BLaER1 treated with 17β-estradiol and CSF1 and Interleukin-3, amounts not matched to agents 10 nM and 100 nM (cell line): ENCODE data around the gene PCTP.

Experiments used
- H3K27ac ChIP-seq, 11 experiments: shearing (Covaris generic); formaldehyde crosslinking; 2 replicates each; pipeline ENCODE4 v1.8.1; 2022
- H3K27me3 ChIP-seq, 11 experiments: shearing (Covaris generic); formaldehyde crosslinking; 2 replicates each; pipeline ENCODE4 v1.8.1; 2022
- H3K36me3 ChIP-seq, 11 experiments: shearing (Covaris generic); formaldehyde crosslinking; 2 replicates each; pipeline ENCODE4 v1.8.1; 2022
- H3K4me1 ChIP-seq, 10 experiments: shearing (Covaris generic); formaldehyde crosslinking; 2 replicates each; pipeline ENCODE4 v1.8.1; 2022
- H3K4me2 ChIP-seq, 11 experiments: shearing (Covaris generic); formaldehyde crosslinking; 2 replicates each; pipeline ENCODE4 v1.8.1; 2022
- H3K4me3 ChIP-seq, 10 experiments: shearing (Covaris generic); formaldehyde crosslinking; 2 replicates each; pipeline ENCODE4 v1.8.1; 2022
- H3K9ac ChIP-seq, 11 experiments: shearing (Covaris generic); formaldehyde crosslinking; 2 replicates each; pipeline ENCODE4 v1.8.1; 2022
- H3K9me3 ChIP-seq, 11 experiments: shearing (Covaris generic); formaldehyde crosslinking; replicated peaks in 1 of 11; 2 replicates each; pipeline ENCODE4 v1.8.1; 2022
- H4K20me1 ChIP-seq, 11 experiments: shearing (Covaris generic); formaldehyde crosslinking; 2 replicates each; pipeline ENCODE4 v1.8.1; 2022
- Cebpa-rat ChIP-seq, 11 experiments: shearing (Covaris generic); IDR thresholded peaks; 2 replicates each; pipeline ENCODE4 v1.8.1; 2022

PCTP gene

DNA sequence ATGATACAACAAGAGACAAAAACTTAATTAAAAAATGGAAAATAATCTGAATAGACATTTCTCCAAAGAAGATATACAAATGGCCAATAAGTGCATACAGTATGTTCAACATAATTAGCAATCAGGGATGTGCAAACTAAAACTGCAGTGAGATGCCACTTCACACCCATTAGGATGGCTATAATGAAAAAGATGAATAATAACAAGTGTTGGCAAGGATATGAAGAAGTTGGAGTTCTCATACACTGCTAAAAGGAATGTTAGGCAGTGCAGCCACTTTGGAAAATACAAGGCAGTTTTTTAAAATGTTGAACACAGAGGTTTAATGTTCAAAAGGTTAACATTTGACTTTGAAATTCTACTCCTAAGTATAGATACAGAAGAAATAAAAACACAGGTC is 69.8 kb downstream of the PCTP start:
- no peak overlapping the region for H3K9ac ChIP-seq
- H3K27ac ChIP-seq: no peak overlapping the region
- peaks cover 10 to 21% (median 16%) of the 10 kb centered on the region in 11 experiments for H3K9me3 ChIP-seq
- TF ChIP-seq Cebpa-rat (IDR thresholded peaks at IDR 0.05): no peak
- H3K4me2 ChIP-seq: no peak overlapping the region
- H3K4me3 ChIP-seq: no peak overlapping the region
- peaks cover 23 to 41% (median 32%) of the 10 kb centered on the region in 10 experiments for H3K4me1 ChIP-seq
- no peaks in the 10 kb centered on the region for H3K36me3 ChIP-seq
- no peaks in the 10 kb centered on the region for H4K20me1 ChIP-seq
- no peaks in the 10 kb centered on the region for H3K27me3 ChIP-seq

DNA sequence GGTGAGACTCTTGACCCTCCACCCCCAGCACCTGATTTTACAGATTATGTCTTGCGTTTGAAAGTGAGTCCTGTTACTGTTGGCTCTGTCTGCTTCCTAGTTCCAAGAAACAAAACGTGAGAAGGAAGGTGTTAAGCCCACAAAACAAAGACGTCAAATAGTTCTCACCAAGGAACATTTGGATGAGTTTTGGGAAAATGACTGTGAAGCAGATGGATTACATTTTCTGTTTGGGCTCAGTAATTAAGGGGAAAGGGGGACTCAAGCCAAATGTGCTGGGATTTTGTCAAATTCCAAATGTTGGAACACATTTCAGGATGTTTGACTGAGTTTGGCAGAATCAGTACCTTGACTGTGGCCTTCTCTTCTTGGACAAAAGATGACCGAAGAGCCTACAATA is 71.2 kb downstream of the PCTP start:
- no peak overlapping the region for H3K9ac ChIP-seq
- H3K4me3 ChIP-seq: no peak overlapping the region
- H4K20me1 ChIP-seq: no peaks in the 10 kb centered on the region
- no peak overlapping the region for H3K4me2 ChIP-seq
- H3K36me3 ChIP-seq: no peaks in the 10 kb centered on the region
- peaks cover 16 to 36% (median 28%) of the 10 kb centered on the region in 10 experiments for H3K4me1 ChIP-seq
- H3K9me3 ChIP-seq: peaks cover 10 to 21% (median 16%) of the 10 kb centered on the region in 11 experiments
- no peak overlapping the region for H3K27ac ChIP-seq
- no peak for TF ChIP-seq Cebpa-rat (IDR thresholded peaks at IDR 0.05)
- H3K27me3 ChIP-seq: no peaks in the 10 kb centered on the region

DNA sequence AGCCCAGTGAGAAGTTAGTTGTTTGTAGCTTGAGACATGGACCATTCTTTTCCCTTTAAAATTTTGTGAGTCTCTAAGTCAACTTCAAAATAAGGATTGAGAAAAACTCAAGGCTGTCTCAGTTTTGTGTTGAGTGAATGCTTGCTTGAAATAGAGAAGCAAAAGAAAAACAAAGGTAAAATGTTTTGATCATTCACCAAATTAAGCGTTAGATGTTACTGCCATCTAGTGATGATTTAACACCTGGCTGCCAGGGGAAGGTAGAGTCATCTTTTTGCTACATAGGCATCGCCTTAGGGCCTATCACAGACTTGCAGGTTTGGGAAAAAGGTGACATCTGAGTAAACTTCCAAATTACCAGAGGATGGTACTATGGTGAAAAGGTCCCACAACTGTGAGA is 74.4 kb downstream of the PCTP start:
- Histone ChIP-seq H3K27me3 (no peaks in the 10 kb centered on the region), H3K36me3 (no peaks in the 10 kb centered on the region), H3K27ac (peak overlapping the region in 3 of 11 experiments; percentile 28 to 36 (median 33); a peak in 2 of 22 replicates), H4K20me1 (no peaks in the 10 kb centered on the region), H3K9ac (no peak overlapping the region; a peak in 1 of 22 replicates), H3K4me2 (peak overlapping the region in 1 of 11 experiments; percentile 8; a peak in 1 of 22 replicates), H3K4me3 (no peak overlapping the region), H3K4me1 (peaks cover 0 to 10% (median 2%) of the 10 kb centered on the region in 10 experiments; a peak in 4 of 20 replicates), H3K9me3 (peaks cover 8 to 19% (median 14%) of the 10 kb centered on the region in 11 experiments)
- no peak for TF ChIP-seq Cebpa-rat (IDR thresholded peaks at IDR 0.05)
